BE2C (cell line): ENCODE data around the gene MLF2.
A peak's percentile ranks its signal among the peaks of the same experiment; 100 is the strongest.
"Not testable (repeated sequence)": the region's sequence is repeated elsewhere in the genome, so short reads cannot be mapped to it uniquely, and the experiment has no call there.

Experiments
- DNase-seq: peaks from one replicate; pipeline ENCODE4 v3.0.0-alpha.2; 2020
- H3K27me3 ChIP-seq: fragments of 250-450 bp; sonication (Bioruptor Pico); 2 replicates; pipeline ENCODE4 v1.5.1; 2020; ENCODE audit warnings: mild to moderate bottlenecking
- H3K36me3 ChIP-seq: fragments of 250-450 bp; sonication (Bioruptor Pico); 2 replicates; pipeline ENCODE4 v1.5.1; 2020; ENCODE audit warnings: mild to moderate bottlenecking
- H3K4me1 ChIP-seq: fragments of 250-450 bp; sonication (Bioruptor Pico); 2 replicates; pipeline ENCODE4 v1.5.1; 2020
- H3K4me3 ChIP-seq: 2 replicates; pipeline ENCODE4 v1.5.1; 2011; ENCODE audit warnings: low read depth, low read length
- H3K9me3 ChIP-seq: fragments of 250-450 bp; sonication (Bioruptor Pico); 2 replicates; pipeline ENCODE4 v1.5.1; 2020
- CTCF ChIP-seq: IDR thresholded peaks from 2 replicates; pipeline ENCODE4 v1.5.1; 2012; ENCODE audit warnings: mild to moderate bottlenecking, low read depth, low read length

The MLF2 gene

DNA sequence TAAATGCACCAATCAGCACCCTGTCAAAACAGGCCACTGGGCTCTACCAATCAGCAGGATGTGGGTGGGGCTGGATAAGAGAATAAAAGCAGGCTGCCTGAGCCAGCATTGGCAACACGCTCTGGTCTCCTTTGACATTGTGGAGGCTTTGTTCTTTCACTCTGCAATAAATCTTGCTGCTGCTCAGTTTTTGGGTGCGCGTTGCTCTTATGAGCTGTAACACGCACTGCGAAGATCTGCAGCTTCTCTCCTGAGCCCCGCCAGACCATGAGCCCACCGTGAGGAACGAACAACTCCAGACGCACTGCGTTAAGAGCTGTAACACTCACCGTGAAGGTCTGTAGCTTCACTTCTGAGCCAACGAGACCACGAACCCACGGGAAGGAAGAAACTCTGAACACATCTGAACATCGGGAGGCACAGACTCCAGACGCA lies 44.0 kb downstream of the MLF2 start:
- Histone ChIP-seq H3K4me3 (no peak overlapping the region), H3K4me1 (no peaks in the 10 kb centered on the region), H3K9me3 (no peaks in the 10 kb centered on the region), H3K36me3 (no peaks in the 10 kb centered on the region), H3K27me3 (no peaks in the 10 kb centered on the region)
- TF ChIP-seq CTCF: no peak
- no peak for DNase-seq

- not testable (repeated sequence) for H3K4me1 ChIP-seq, H3K27me3 ChIP-seq, H3K4me3 ChIP-seq, H3K9me3 ChIP-seq, H3K36me3 ChIP-seq, DNase-seq
Observed at GRCh38 chr12:6708351-6708750, 44.6 kb downstream of the MLF2 start.

GRCh38 chr12:6703631-6704030 lies 49.3 kb downstream of the MLF2 start:
- H3K27me3 ChIP-seq: no peaks in the 10 kb centered on the region

DNA sequence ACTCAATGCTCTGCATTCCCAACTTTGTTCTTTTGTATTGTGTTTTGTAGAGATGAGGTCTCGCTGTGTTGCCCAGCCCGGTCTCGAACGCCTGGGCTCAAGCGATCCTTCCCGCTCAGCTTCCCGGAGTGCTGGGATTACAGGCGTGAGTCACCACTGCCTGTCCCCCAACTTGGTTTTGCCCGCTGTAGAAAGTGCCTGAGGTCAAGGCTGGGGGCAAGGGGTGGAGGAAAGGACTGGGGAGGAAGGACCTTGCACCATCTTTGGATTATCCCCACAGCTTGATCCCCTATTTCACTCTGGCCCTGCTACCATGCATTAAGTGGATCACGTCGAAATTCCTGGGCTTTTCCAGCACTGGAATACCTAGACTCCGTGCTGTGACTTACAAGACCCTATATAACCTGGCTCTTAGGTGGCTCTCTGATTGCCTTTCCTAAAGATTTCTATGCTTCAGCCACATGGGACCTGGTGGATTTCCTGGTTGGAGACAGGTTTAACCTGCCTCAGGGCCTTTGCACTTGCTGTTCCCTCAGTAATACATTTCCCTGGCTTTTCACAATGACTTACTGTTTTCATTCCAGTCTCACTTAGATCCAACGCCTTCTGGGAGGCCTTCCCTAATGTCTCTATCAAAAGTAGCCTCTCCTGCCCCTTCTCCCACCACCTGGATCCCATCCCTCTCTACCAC lies 51.7 kb downstream of the MLF2 start:
- H3K9me3 ChIP-seq: no peaks in the 10 kb centered on the region
- H3K4me3 ChIP-seq: peak overlapping the region; percentile 67
- no peaks in the 10 kb centered on the region for H3K27me3 ChIP-seq
- no peaks in the 10 kb centered on the region for H3K36me3 ChIP-seq
- no peaks in the 10 kb centered on the region for H3K4me1 ChIP-seq
- DNase-seq: no peak
- no peak for TF ChIP-seq CTCF

More at GRCh38 chr12:6703631-6704030, 49.3 kb downstream of the MLF2 start:
- no peak overlapping the region for H3K4me3 ChIP-seq
- no peaks in the 10 kb centered on the region for H3K9me3 ChIP-seq
- H3K36me3 ChIP-seq: no peaks in the 10 kb centered on the region
- H3K4me1 ChIP-seq: no peaks in the 10 kb centered on the region
- TF ChIP-seq CTCF: peak; percentile 14; the same call in 1 of the 2 replicates
- DNase-seq: peak; percentile 51

DNA sequence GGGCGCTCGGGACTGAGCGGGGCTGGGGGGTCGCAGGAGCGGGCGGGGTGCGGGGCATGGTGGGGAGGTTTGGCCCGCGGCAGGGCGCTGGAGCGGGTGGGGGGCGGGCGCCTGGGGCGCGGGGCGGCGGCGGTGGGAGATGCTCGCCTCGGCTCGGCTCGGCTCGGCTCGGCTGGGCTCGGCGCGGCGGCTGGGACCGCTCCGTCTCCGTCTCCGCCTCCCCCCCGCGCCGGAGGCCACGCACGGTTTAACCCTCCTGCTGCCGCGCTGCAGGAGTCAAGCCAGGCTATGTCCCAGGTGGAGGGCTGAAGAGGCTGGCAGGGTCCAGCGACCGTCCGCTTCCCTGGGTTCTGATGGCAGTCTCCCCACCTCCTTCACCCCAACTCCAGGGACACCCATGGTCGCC lies 52.3 kb downstream of the MLF2 start, which contains the start of gene PIANP:
Gene PIANP, minus strand, starts transcription at position 170 of the 406 bp plus-strand sequence. CDS start 2,754 bp downstream, outside the sequence.
- DNase-seq: peak; percentile 81
- H3K4me3 ChIP-seq: peak within 1 kb of the TSS; percentile 67

GRCh38 chr12:6699989-6700645 lies 52.8 kb downstream of the MLF2 start:
- Histone ChIP-seq H3K36me3 (no peaks in the 10 kb centered on the region), H3K4me3 (peak overlapping the region; percentile 67), H3K4me1 (no peaks in the 10 kb centered on the region), H3K9me3 (no peaks in the 10 kb centered on the region), H3K27me3 (no peaks in the 10 kb centered on the region)
- no peak for TF ChIP-seq CTCF
- peak; percentile 54 for DNase-seq

More for the DNA sequence above, 52.3 kb downstream of the MLF2 start, which contains the start of gene PIANP:
- Histone ChIP-seq H3K27me3 (no peaks in the 10 kb centered on the region), H3K9me3 (no peaks in the 10 kb centered on the region), H3K4me1 (no peaks in the 10 kb centered on the region), H3K36me3 (no peaks in the 10 kb centered on the region)
- TF ChIP-seq CTCF: no peak
